BJ (cell line): ENCODE results near the gene PACS1. TPM values are rescaled to one million over a fixed set of nuclear protein-coding genes. Genes with fewer than 3 reads are reported as not detected.

Source experiments
- CTCF ChIA-PET: fragments of 350-600 bp; formaldehyde crosslinking; extraction: SDS; loops from one replicate; lab custom pipeline; 2021; ENCODE audit warnings: antibody characterized with exemption, inconsistent platforms; lab: Yijun Ruan, JAX
- POLR2A ChIA-PET: fragments of 300-600 bp; sonication (Branson Sonifier 250); formaldehyde crosslinking; extraction: SDS; loops from one replicate; lab custom pipeline; 2021; ENCODE audit warnings: antibody characterized with exemption; lab: Charles Lee
- DNase-seq: peaks from one replicate; pipeline ENCODE4 v3.0.0-alpha.2; 2011; ENCODE audit warnings: low read depth
- H3K27me3 ChIP-seq: 2 replicates; pipeline ENCODE4 v1.6.0; 2011; ENCODE audit warnings: low read length; ENCODE audit not compliant: control insufficient read depth, insufficient read depth
- H3K36me3 ChIP-seq: 2 replicates; pipeline ENCODE4 v1.5.1; 2011; ENCODE audit warnings: low read length; ENCODE audit not compliant: control insufficient read depth, insufficient read depth
- H3K4me3 ChIP-seq: 2 replicates; pipeline ENCODE4 v1.5.1; 2011; ENCODE audit warnings: low read depth, mild to moderate bottlenecking, control low read depth, low read length
- polyA plus RNA-seq: library from polyadenylated mRNA; depleted of rRNA; stranded (reverse); fragments of >200 nt; gene quantifications from 2 replicates; pipeline ENCODE4 v1.2.3, GENCODE V29; 2011
- TF ChIP-seq, protein P1 (sequence below): IDR thresholded peaks from 2 replicates; pipeline ENCODE4 v1.5.1; 2011; ENCODE audit warnings: low read depth, mild to moderate bottlenecking, control low read depth, inconsistent platforms, low read length, moderate library complexity; ENCODE audit not compliant: insufficient read depth

Gene PACS1
- polyA plus RNA-seq, 1 experiment: 34.3 TPM

DNA sequence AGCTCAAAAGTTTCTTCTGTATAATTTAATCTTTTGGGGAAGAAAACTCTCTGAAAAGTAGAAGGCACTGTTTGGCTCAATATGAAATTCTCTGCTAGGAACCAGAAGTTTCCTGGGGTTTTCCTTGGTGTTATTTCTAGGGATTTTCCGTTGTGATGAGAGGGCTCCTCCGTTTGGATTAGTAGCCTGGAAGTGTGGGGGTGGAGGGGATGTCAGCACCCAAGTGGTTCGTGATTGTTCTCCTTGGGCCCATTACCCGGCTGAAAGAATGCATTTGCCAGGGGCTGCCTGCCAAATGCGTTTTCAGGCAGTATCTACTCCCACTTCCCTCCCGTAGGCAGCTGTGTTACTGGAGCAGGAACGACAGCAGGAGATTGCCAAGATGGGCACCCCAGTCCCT is 13.6 kb upstream of the PACS1 start:
- H3K27me3 ChIP-seq: no peaks in the 10 kb centered on the region
- ChIA-PET CTCF (interaction anchor here (3.4 to 10.8 kb wide), 2 partner anchors 11 to 13 kb away, joined by 9 to 125 read pairs; partner anchors contain the start of gene PACS1), POLR2A (no interaction called here)
- DNase-seq: no peak
- H3K36me3 ChIP-seq: peaks cover 35% of the 10 kb centered on the region
- H3K4me3 ChIP-seq: no peak overlapping the region
- TF ChIP-seq, protein P1, sequence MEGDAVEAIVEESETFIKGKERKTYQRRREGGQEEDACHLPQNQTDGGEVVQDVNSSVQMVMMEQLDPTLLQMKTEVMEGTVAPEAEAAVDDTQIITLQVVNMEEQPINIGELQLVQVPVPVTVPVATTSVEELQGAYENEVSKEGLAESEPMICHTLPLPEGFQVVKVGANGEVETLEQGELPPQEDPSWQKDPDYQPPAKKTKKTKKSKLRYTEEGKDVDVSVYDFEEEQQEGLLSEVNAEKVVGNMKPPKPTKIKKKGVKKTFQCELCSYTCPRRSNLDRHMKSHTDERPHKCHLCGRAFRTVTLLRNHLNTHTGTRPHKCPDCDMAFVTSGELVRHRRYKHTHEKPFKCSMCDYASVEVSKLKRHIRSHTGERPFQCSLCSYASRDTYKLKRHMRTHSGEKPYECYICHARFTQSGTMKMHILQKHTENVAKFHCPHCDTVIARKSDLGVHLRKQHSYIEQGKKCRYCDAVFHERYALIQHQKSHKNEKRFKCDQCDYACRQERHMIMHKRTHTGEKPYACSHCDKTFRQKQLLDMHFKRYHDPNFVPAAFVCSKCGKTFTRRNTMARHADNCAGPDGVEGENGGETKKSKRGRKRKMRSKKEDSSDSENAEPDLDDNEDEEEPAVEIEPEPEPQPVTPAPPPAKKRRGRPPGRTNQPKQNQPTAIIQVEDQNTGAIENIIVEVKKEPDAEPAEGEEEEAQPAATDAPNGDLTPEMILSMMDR: no peak

DNA sequence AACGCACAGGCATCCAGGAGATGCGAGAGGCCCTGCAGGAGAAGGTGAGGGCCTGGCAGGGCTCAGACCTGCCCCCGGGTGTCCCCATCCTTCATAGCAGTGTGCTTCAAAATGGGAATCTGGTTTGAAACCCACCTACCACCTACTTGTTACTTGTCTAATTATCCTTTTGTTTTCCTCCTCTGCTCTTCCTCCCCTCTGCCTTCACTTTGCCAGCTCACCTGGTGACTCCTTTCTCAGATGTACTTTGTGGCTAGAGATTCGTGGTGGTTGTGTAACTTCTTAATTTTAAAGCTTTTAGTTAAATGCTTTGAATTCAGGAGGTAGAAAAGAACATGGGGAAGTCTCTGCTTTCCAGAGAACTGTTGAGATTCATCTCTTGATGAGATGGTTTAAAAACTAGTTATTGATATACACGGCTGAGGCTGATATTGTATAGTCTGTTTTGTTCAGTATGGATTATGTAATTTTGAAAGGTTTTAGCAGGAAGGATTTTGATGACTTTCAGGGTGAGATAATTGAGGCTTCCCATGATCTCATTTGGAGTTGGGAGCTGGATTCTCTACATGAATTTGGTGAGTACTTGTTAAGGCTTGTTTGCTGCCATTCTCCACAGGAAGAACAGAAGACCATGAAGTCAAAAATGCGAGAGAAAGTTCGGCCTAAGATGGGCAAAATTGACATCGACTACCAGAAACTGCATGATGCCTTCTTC is 9.9 kb upstream of the PACS1 start:
- ChIA-PET CTCF (interaction anchor here (1.3 to 10.8 kb wide), 3 partner anchors 8 to 38 kb away, joined by 5 to 125 read pairs (median 7); partner anchors contain the start of genes PACS1 and SF3B2), POLR2A (no interaction called here)
- DNase-seq: no peak
- H3K4me3 ChIP-seq: no peak overlapping the region
- no peaks in the 10 kb centered on the region for H3K27me3 ChIP-seq
- TF ChIP-seq, protein P1: no peak
- H3K36me3 ChIP-seq: peaks cover 48% of the 10 kb centered on the region

DNA sequence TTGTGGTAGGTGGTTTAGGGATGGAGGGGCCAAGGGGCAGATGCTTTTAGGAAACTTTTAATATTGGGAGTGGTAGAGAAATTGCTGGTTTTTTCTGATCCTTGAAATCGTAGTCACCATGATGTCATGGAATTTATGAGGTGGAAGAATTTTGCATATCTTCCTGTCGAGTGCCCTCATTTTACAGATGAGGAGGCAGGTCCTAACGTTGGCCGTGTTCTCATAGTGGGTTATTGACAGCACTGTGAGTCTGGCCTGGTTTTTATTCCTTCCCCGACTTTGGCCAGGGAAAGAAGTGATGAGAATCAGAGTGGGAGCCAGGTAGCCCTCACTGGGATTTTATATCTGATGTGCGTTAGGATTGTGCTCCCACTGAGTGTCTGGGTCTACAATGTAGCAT is 8.8 kb upstream of the PACS1 start:
- Histone ChIP-seq H3K36me3 (peaks cover 44% of the 10 kb centered on the region), H3K27me3 (no peaks in the 10 kb centered on the region), H3K4me3 (no peak overlapping the region)
- CTCF ChIA-PET: interaction anchor here (1.3 kb wide), 1 partner anchor 10 kb away, joined by 5 read pairs; the partner anchor contains the start of gene SF3B2
- POLR2A ChIA-PET: no interaction called here
- DNase-seq: no peak
- TF ChIP-seq, protein P1: no peak

DNA sequence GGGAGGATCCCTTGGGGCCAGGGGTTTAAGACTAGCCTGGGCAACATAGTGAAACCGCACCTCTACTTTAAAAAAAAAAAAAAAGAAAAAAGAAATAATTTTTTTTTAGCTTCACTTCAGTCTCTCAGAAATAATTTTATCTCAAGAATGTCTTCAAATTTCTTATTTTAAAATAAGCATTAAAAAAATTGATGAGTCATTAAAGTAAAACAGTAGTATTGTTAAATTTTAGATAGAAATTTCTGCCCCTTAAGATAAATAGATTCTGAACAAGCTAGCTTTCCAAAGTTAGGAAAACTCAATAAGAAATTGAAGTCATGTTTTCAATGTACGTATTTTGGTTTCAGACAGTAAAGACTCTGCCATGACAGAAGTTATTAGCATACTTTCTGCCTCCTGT is 7.7 kb upstream of the PACS1 start:
- Histone ChIP-seq H3K4me3 (no peak overlapping the region), H3K36me3 (peaks cover 47% of the 10 kb centered on the region), H3K27me3 (no peaks in the 10 kb centered on the region)
- TF ChIP-seq, protein P1: no peak
- ChIA-PET POLR2A (interaction anchor here (0.6 kb wide), 2 partner anchors 18 to 23 kb away, joined by 4 read pairs; no protein-coding TSS in a partner anchor), CTCF (interaction anchor here (1.4 kb wide), 1 partner anchor 10 kb away, joined by 5 read pairs; the partner anchor contains the start of gene SF3B2)
- no peak for DNase-seq

DNA sequence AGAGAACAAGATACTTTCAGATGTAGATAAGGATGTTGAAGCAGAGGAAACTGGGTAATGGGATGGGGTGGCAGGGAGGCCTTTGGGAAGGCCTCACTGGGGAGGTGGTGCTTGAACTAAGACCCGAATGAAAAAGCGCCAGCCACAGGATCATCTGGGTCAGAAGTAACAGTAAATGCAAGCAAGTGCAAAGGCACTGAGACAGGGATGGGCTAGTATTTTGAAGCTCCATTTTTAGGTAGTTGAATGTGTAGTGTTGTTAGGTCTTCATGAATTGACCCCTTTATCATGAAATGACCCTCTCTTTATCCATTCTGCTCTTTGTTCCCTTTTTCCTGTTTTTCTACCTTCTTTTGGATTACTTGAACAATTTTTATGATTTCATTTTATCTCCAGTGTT is 6.2 kb upstream of the PACS1 start:
- CTCF ChIA-PET: interaction anchor here (1.4 kb wide), 1 partner anchor 11 kb away, joined by 5 read pairs; the partner anchor contains the start of gene SF3B2
- TF ChIP-seq, protein P1: no peak
- no peak for DNase-seq
- POLR2A ChIA-PET: no interaction called here
- no peak overlapping the region for H3K4me3 ChIP-seq
- H3K36me3 ChIP-seq: peaks cover 49% of the 10 kb centered on the region
- H3K27me3 ChIP-seq: no peaks in the 10 kb centered on the region
